Measurements from ENCODE around the gene TUBGCP3. TPM values are rescaled to one million over a fixed set of nuclear protein-coding genes. Genes with fewer than 3 reads are reported as not detected.

The TUBGCP3 gene
- polyA plus RNA-seq, 1 experiment = 15.7 TPM

GRCh38 chr13:112622375-112622774 is 34.4 kb upstream of the TUBGCP3 start:
- no peak for DNase-seq (ENCODE audit: low read depth)
- Histone ChIP-seq H3K27me3 (ENCODE audit: control insufficient read depth, insufficient read depth, low read length) (peaks cover 3% of the 10 kb centered on the region; the same call in 1 of the 2 replicates), H3K4me3 (ENCODE audit: low read depth, low read length) (no peak overlapping the region), H3K36me3 (ENCODE audit: control insufficient read depth, insufficient read depth, low read length) (no peaks in the 10 kb centered on the region)
- POLR2A ChIA-PET = no interaction called here
- CTCF ChIA-PET = interaction anchor here (1.3 to 1.6 kb wide), 2 partner anchors 16 to 1149 kb away, joined by 3 to 5 read pairs; no protein-coding TSS in a partner anchor
- TF ChIP-seq, protein P1, sequence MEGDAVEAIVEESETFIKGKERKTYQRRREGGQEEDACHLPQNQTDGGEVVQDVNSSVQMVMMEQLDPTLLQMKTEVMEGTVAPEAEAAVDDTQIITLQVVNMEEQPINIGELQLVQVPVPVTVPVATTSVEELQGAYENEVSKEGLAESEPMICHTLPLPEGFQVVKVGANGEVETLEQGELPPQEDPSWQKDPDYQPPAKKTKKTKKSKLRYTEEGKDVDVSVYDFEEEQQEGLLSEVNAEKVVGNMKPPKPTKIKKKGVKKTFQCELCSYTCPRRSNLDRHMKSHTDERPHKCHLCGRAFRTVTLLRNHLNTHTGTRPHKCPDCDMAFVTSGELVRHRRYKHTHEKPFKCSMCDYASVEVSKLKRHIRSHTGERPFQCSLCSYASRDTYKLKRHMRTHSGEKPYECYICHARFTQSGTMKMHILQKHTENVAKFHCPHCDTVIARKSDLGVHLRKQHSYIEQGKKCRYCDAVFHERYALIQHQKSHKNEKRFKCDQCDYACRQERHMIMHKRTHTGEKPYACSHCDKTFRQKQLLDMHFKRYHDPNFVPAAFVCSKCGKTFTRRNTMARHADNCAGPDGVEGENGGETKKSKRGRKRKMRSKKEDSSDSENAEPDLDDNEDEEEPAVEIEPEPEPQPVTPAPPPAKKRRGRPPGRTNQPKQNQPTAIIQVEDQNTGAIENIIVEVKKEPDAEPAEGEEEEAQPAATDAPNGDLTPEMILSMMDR (IDR thresholded peaks at IDR 0.05; ENCODE audit: insufficient read depth, low read depth, low read length) = no peak

DNA sequence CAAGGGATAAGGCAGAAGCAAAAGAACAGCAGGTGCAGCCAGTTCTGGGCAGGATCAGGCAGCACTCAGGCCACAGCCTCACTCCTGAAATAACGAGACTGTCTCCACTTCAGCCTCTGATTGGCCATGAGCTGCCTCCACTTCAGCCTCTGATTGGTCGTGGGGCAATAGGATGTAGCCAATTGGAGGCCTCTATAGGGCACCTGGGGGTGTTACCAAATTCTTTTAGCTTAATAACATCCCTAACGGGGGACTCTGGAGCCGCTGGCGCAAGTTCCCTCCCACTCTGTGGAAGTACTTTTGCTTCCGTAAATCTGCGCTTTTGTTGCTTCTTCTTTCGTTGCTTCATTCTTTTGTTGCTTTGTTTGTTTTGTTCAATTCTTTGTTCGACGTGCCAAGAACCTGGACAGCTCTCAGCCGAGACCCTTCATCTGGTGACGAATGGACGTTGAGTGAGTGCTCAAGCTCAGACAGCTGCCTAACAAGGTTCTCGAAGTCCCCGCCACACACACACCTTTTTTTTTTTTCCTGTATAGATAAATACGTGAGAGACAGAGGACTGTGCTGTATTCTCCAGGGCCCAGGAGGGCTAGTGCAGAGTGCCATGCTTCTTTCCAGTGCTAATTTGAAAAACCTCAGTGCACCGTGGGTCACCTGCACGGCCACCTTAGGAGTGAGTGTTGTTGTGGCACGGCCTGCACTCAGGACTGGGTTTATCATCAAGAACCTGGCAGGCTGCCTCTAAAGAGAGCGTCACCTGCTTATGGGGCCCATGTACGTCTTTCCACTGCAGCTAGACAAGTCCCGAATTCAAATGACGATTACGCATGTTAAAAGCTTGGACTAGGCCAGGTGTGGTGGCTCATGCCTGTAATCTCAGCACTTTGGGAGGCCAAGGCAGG is 32.0 kb upstream of the TUBGCP3 start:
- ChIA-PET POLR2A (no interaction called here), CTCF (interaction anchor here (0.5 to 1.0 kb wide), 4 partner anchors 13 to 50 kb away, joined by 3 read pairs; no protein-coding TSS in a partner anchor)
- Histone ChIP-seq H3K4me3 (ENCODE audit: low read depth, low read length) (no peak overlapping the region), H3K27me3 (ENCODE audit: control insufficient read depth, insufficient read depth, low read length) (peaks cover 3% of the 10 kb centered on the region; the same call in 1 of the 2 replicates), H3K36me3 (ENCODE audit: control insufficient read depth, insufficient read depth, low read length) (no peaks in the 10 kb centered on the region)
- TF ChIP-seq, protein P1 (IDR thresholded peaks at IDR 0.05; ENCODE audit: insufficient read depth, low read depth, low read length) = no peak
- DNase-seq (ENCODE audit: low read depth) = no peak

DNA sequence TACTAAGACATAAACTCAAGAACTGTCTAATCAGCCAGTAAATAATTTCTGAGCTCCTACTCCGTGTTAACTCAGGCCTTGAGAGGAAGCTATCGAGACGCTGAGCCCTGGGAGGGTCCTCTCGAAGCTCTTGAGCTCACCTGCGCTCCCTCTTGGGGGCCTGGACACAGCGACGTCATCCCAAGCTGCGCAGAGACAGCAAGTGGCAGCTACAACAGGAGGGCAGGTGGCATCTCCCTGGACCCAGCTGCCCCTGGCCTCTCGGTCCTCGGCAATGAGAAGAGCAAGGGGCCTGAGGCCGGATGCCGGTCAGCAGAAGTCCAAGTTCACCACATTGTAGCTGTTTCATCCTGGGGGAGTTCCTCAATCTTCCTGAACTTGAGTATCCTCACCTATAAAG is 30.5 kb upstream of the TUBGCP3 start:
- peaks cover 3% of the 10 kb centered on the region for H3K27me3 ChIP-seq (ENCODE audit: control insufficient read depth, insufficient read depth, low read length)
- no peak for DNase-seq (ENCODE audit: low read depth)
- ChIA-PET POLR2A (no interaction called here), CTCF (interaction anchor here (0.9 to 6.8 kb wide), 5 partner anchors 12 to 1144 kb away, joined by 4 to 30 read pairs (median 7); no protein-coding TSS in a partner anchor)
- TF ChIP-seq, protein P1 (IDR thresholded peaks at IDR 0.05; ENCODE audit: insufficient read depth, low read depth, low read length) = no peak
- no peak overlapping the region for H3K4me3 ChIP-seq (ENCODE audit: low read depth, low read length)
- H3K36me3 ChIP-seq (ENCODE audit: control insufficient read depth, insufficient read depth, low read length) = no peaks in the 10 kb centered on the region

GRCh38 chr13:112617754-112618375 is 29.9 kb upstream of the TUBGCP3 start:
- no peaks in the 10 kb centered on the region for H3K36me3 ChIP-seq (ENCODE audit: control insufficient read depth, insufficient read depth, low read length)
- CTCF ChIA-PET = interaction anchor here (0.6 to 6.8 kb wide), 5 partner anchors 11 to 1144 kb away, joined by 3 to 30 read pairs (median 7); no protein-coding TSS in a partner anchor
- POLR2A ChIA-PET = no interaction called here
- H3K4me3 ChIP-seq (ENCODE audit: low read depth, low read length) = no peak overlapping the region
- TF ChIP-seq, protein P1 (IDR thresholded peaks at IDR 0.05; ENCODE audit: insufficient read depth, low read depth, low read length) = no peak
- peaks cover 2% of the 10 kb centered on the region for H3K27me3 ChIP-seq (ENCODE audit: control insufficient read depth, insufficient read depth, low read length)
- no peak for DNase-seq (ENCODE audit: low read depth)

All from BJ (cell line).